Measurements from ENCODE around the gene SBK1.

The SBK1 gene

GRCh38 chr16:28283173-28283572, 9.2 kb upstream of the SBK1 start:
- H3K9me3 ChIP-seq (ENCODE audit: low read length): no peaks in the 10 kb centered on the region
- no peak overlapping the region for H3K4me3 ChIP-seq (ENCODE audit: low read depth in 1 of 2, low read length in 2 of 2)
- no peaks in the 10 kb centered on the region for H3K4me1 ChIP-seq (ENCODE audit: insufficient read depth, low read length)
- no peak overlapping the region for H3K9ac ChIP-seq (ENCODE audit: low read length)
- peaks cover 0 to 5% of the 10 kb centered on the region in 2 donors for H3K27me3 ChIP-seq (ENCODE audit: control insufficient read depth in 1 of 2, insufficient read depth in 2 of 2, low read length in 2 of 2)
- H3K27ac ChIP-seq (ENCODE audit: low read depth, low read length): no peak overlapping the region
- H3K36me3 ChIP-seq (ENCODE audit: insufficient read depth, low read length): no peaks in the 10 kb centered on the region

GRCh38 chr16:28283798-28284577, 8.3 kb upstream of the SBK1 start:
- Histone ChIP-seq H3K27ac (ENCODE audit: low read depth, low read length) (no peak overlapping the region), H3K36me3 (ENCODE audit: insufficient read depth, low read length) (no peaks in the 10 kb centered on the region), H3K4me3 (ENCODE audit: low read depth in 1 of 2, low read length in 2 of 2) (no peak overlapping the region), H3K9ac (ENCODE audit: low read length) (no peak overlapping the region), H3K27me3 (ENCODE audit: control insufficient read depth in 1 of 2, insufficient read depth in 2 of 2, low read length in 2 of 2) (peaks cover 0 to 5% of the 10 kb centered on the region in 2 donors), H3K4me1 (ENCODE audit: insufficient read depth, low read length) (no peaks in the 10 kb centered on the region), H3K9me3 (ENCODE audit: low read length) (no peaks in the 10 kb centered on the region)

- Histone ChIP-seq H3K27ac (ENCODE audit: low read depth, low read length) (no peak overlapping the region), H3K9me3 (ENCODE audit: low read length) (no peaks in the 10 kb centered on the region), H3K4me3 (ENCODE audit: low read depth in 1 of 2, low read length in 2 of 2) (no peak overlapping the region), H3K27me3 (ENCODE audit: control insufficient read depth in 1 of 2, insufficient read depth in 2 of 2, low read length in 2 of 2) (peaks cover 0 to 5% of the 10 kb centered on the region in 2 donors), H3K9ac (ENCODE audit: low read length) (no peak overlapping the region), H3K4me1 (ENCODE audit: insufficient read depth, low read length) (no peaks in the 10 kb centered on the region), H3K36me3 (ENCODE audit: insufficient read depth, low read length) (no peaks in the 10 kb centered on the region)
Observed at GRCh38 chr16:28285649-28286048, 6.7 kb upstream of the SBK1 start.

GRCh38 chr16:28288114-28288513, 4.2 kb upstream of the SBK1 start:
- Histone ChIP-seq H3K4me3 (ENCODE audit: low read depth in 1 of 2, low read length in 2 of 2) (no peak overlapping the region), H3K4me1 (ENCODE audit: insufficient read depth, low read length) (peaks cover 8% of the 10 kb centered on the region), H3K27me3 (ENCODE audit: control insufficient read depth in 1 of 2, insufficient read depth in 2 of 2, low read length in 2 of 2) (peaks cover 0 to 6% of the 10 kb centered on the region in 2 donors), H3K9me3 (ENCODE audit: low read length) (no peaks in the 10 kb centered on the region), H3K27ac (ENCODE audit: low read depth, low read length) (no peak overlapping the region), H3K36me3 (ENCODE audit: insufficient read depth, low read length) (no peaks in the 10 kb centered on the region), H3K9ac (ENCODE audit: low read length) (no peak overlapping the region)

- H3K27ac ChIP-seq (ENCODE audit: low read depth, low read length): no peak overlapping the region
- peaks cover 0 to 15% of the 10 kb centered on the region in 2 donors for H3K27me3 ChIP-seq (ENCODE audit: control insufficient read depth in 1 of 2, insufficient read depth in 2 of 2, low read length in 2 of 2)
Observed at GRCh38 chr16:28289048-28289447, 3.3 kb upstream of the SBK1 start.

GRCh38 chr16:28289939-28290858, 2.1 kb upstream of the SBK1 start:
- Histone ChIP-seq H3K9me3 (ENCODE audit: low read length) (no peaks in the 10 kb centered on the region), H3K27ac (ENCODE audit: low read depth, low read length) (no peak overlapping the region), H3K9ac (ENCODE audit: low read length) (no peak overlapping the region), H3K36me3 (ENCODE audit: insufficient read depth, low read length) (no peaks in the 10 kb centered on the region), H3K4me3 (ENCODE audit: low read depth in 1 of 2, low read length in 2 of 2) (no peak overlapping the region), H3K27me3 (ENCODE audit: control insufficient read depth in 1 of 2, insufficient read depth in 2 of 2, low read length in 2 of 2) (peaks cover 0 to 22% of the 10 kb centered on the region in 2 donors), H3K4me1 (ENCODE audit: insufficient read depth, low read length) (peaks cover 8% of the 10 kb centered on the region)

More at GRCh38 chr16:28289048-28289447, 3.3 kb upstream of the SBK1 start:
- H3K9me3 ChIP-seq (ENCODE audit: low read length): no peaks in the 10 kb centered on the region
- no peaks in the 10 kb centered on the region for H3K36me3 ChIP-seq (ENCODE audit: insufficient read depth, low read length)
- peaks cover 8% of the 10 kb centered on the region for H3K4me1 ChIP-seq (ENCODE audit: insufficient read depth, low read length)
- no peak overlapping the region for H3K4me3 ChIP-seq (ENCODE audit: low read depth in 1 of 2, low read length in 2 of 2)
- no peak overlapping the region for H3K9ac ChIP-seq (ENCODE audit: low read length)

GRCh38 chr16:28290859-28291254, 1.5 kb upstream of the SBK1 start:
- Histone ChIP-seq H3K4me1 (ENCODE audit: insufficient read depth, low read length) (peaks cover 8% of the 10 kb centered on the region), H3K4me3 (ENCODE audit: low read depth in 1 of 2, low read length in 2 of 2) (no peak overlapping the region), H3K9ac (ENCODE audit: low read length) (no peak overlapping the region), H3K27me3 (ENCODE audit: control insufficient read depth in 1 of 2, insufficient read depth in 2 of 2, low read length in 2 of 2) (peaks cover 0 to 22% of the 10 kb centered on the region in 2 donors), H3K36me3 (ENCODE audit: insufficient read depth, low read length) (no peaks in the 10 kb centered on the region), H3K27ac (ENCODE audit: low read depth, low read length) (no peak overlapping the region), H3K9me3 (ENCODE audit: low read length) (no peaks in the 10 kb centered on the region)

GRCh38 chr16:28292731-28293600, 641 bp downstream of the SBK1 start:
- no peak overlapping the region for H3K27ac ChIP-seq (ENCODE audit: low read depth, low read length)

GRCh38 chr16:28293601-28293960, 1.3 kb downstream of the SBK1 start:
- H3K27me3 ChIP-seq (ENCODE audit: control insufficient read depth in 1 of 2, insufficient read depth in 2 of 2, low read length in 2 of 2): peaks cover 0 to 22% of the 10 kb centered on the region in 2 donors
- no peak overlapping the region for H3K27ac ChIP-seq (ENCODE audit: low read depth, low read length)
- H3K4me1 ChIP-seq (ENCODE audit: insufficient read depth, low read length): peaks cover 8% of the 10 kb centered on the region
- no peaks in the 10 kb centered on the region for H3K9me3 ChIP-seq (ENCODE audit: low read length)
- H3K4me3 ChIP-seq (ENCODE audit: low read depth in 1 of 2, low read length in 2 of 2): no peak overlapping the region
- no peaks in the 10 kb centered on the region for H3K36me3 ChIP-seq (ENCODE audit: insufficient read depth, low read length)
- no peak overlapping the region for H3K9ac ChIP-seq (ENCODE audit: low read length)

More at GRCh38 chr16:28292731-28293600, 641 bp downstream of the SBK1 start:
- Histone ChIP-seq H3K4me1 (ENCODE audit: insufficient read depth, low read length) (peaks cover 8% of the 10 kb centered on the region), H3K36me3 (ENCODE audit: insufficient read depth, low read length) (no peaks in the 10 kb centered on the region), H3K9ac (ENCODE audit: low read length) (no peak overlapping the region), H3K9me3 (ENCODE audit: low read length) (no peaks in the 10 kb centered on the region), H3K4me3 (ENCODE audit: low read depth in 1 of 2, low read length in 2 of 2) (peak overlapping the region; percentile 41 to 47), H3K27me3 (ENCODE audit: control insufficient read depth in 1 of 2, insufficient read depth in 2 of 2, low read length in 2 of 2) (peaks cover 0 to 22% of the 10 kb centered on the region in 2 donors)

GRCh38 chr16:28294201-28294600, 1.9 kb downstream of the SBK1 start:
- Histone ChIP-seq H3K9me3 (ENCODE audit: low read length) (no peaks in the 10 kb centered on the region), H3K27ac (ENCODE audit: low read depth, low read length) (no peak overlapping the region), H3K9ac (ENCODE audit: low read length) (no peak overlapping the region), H3K4me3 (ENCODE audit: low read depth in 1 of 2, low read length in 2 of 2) (no peak overlapping the region), H3K36me3 (ENCODE audit: insufficient read depth, low read length) (no peaks in the 10 kb centered on the region), H3K4me1 (ENCODE audit: insufficient read depth, low read length) (peaks cover 8% of the 10 kb centered on the region), H3K27me3 (ENCODE audit: control insufficient read depth in 1 of 2, insufficient read depth in 2 of 2, low read length in 2 of 2) (peaks cover 0 to 22% of the 10 kb centered on the region in 2 donors)

GRCh38 chr16:28295276-28295675, 3.0 kb downstream of the SBK1 start:
- Histone ChIP-seq H3K36me3 (ENCODE audit: insufficient read depth, low read length) (no peaks in the 10 kb centered on the region), H3K4me1 (ENCODE audit: insufficient read depth, low read length) (peaks cover 8% of the 10 kb centered on the region), H3K9ac (ENCODE audit: low read length) (no peak overlapping the region), H3K4me3 (ENCODE audit: low read depth in 1 of 2, low read length in 2 of 2) (no peak overlapping the region), H3K27ac (ENCODE audit: low read depth, low read length) (no peak overlapping the region), H3K9me3 (ENCODE audit: low read length) (no peaks in the 10 kb centered on the region), H3K27me3 (ENCODE audit: control insufficient read depth in 1 of 2, insufficient read depth in 2 of 2, low read length in 2 of 2) (peaks cover 0 to 22% of the 10 kb centered on the region in 2 donors)

Measured in muscle layer of colon (tissue), 2 donors.